ENCODE results near the gene ZKSCAN1.

DNA sequence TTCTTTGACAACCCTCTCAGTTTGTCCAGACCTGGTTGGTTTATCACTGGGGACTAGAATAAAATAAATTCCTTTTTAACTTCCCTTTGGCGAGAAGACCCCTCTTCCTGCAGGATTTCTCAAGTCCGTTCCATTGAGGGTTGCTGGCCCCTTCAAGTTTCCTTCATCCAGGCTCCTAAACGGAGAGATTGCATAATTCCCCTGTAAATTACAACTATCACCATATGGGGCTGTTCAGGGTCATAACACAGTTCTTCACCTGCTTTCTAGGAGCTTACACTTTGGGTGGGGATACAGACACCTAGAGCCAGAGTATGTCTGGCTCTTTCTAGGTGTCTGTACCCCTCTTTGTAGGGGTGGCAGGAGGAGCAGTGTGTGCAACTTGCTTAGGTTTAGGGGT is 70.1 kb downstream of the ZKSCAN1 start:
- TF ChIP-seq POLR2A (IDR thresholded peaks at IDR 0.05; ENCODE audit: low read length) (no peak), GATA1 (IDR thresholded peaks at IDR 0.05; ENCODE audit: low read depth, low read length) (no peak)

Data from erythroblast (primary cell).